GM21717 (cell line): ENCODE measurements around the gene CCL5.
"Not testable (repeated sequence)": the region's sequence is repeated elsewhere in the genome, so short reads cannot be mapped to it uniquely, and the experiment has no call there.

Experiments
- ATAC-seq: cut with Tn5 transposase; IDR thresholded peaks from one replicate; pipeline ENCODE4 v1.9.1; 2021; ENCODE audit warnings: mild to moderate bottlenecking, moderate library complexity; ENCODE audit not compliant: unreplicated experiment

Gene CCL5

DNA sequence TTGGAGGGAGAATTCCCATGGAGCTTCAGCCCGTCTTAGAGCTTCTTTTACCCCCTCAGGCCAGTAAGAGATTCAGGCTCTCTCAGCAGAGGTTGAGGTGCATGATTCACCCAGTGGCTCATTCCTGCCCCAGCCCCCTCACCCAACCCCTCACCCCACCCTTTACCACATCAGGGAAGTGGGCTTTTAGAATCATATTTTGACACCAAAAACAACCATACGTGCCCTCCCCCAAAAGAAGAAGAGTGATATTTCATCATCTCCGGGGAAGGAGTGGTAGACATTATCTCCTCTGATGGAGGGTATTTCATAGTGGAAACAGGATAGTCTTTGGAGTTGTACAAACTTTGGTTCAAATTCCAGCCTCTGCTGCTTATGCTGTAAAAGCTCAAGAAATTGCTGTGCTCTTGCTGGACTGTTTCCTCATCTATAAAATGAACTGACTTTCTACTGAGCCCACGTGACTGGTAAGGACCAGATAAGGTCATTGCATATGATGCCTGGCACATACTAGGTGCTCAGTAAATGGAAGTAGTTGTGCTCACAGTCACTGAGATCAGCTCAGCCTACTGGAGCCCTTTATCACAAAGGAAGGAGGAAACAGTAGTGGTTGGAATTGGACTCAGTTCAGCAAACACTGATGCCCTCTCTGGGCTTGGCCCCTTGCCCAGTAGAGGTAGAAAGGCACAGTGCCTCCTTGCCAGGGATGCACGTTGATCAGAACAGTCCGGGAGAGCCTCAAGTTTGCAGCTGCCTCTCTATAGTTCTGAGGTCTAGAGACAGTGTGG lies 18.3 kb upstream of the CCL5 start:
- ATAC-seq: no peak

DNA sequence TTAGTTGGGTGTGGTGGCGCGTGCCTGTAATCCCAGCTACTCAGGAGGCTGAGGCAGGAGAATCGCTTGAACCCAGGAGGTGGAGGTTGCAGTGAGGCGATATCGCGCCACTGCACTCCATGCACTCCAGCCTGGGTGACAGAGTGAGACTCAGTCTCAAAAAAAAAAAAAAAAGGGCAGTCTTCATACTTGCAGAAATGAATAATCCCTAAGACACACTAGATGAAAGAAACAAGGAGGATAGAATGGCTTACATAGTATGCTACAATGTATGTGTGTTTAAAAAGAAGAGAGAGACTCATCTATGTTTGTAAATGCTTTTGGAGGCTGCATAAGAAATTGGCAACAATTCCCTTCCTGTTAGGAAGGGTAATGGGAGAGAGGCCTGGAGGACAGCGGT lies 17.6 kb upstream of the CCL5 start:
- ATAC-seq: not testable (repeated sequence)

DNA sequence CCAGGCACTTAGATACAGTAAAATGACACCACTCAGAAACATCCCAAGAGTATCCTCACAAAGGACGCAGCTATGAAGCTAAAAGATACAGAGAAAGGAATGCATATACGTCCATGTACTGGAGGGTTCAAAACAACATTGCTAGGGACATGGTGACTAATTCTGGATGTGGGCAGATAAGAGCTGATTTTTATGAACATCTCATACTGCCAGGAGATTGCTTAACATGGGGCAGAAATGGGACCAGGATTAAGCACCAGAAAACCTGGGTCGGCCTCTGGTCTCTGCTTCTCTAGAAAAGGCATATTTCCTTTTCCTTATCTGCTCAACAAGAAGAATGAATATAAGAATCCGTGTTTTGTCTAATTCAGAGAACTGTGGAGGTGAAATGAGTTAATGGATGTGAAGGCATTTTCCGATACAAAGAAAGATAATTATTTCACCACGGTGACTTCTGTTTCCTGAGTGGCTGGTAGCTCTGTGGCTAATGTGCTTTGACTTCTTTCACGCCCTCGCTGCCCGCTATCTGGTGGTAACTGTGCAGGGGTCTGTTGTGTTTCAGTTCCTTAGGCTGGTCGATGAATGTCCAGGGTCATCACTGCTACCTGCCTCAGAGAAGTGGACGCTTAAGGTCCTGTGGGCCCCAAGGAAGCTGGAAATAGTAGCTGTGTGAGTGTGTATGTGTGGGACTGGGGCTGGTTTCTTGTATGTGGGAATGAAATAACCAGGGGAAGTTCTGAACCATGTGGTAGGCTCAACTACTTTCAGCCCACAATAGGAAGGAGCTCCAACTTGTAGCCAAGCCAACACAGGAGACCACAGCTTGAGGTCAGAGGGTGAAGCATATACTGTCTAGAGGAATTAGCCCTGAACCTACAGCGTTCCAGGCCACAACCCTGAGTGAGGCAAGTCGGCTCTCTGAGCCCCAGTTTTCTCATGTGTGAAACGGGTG lies 15.8 kb upstream of the CCL5 start:
- no peak for ATAC-seq

DNA sequence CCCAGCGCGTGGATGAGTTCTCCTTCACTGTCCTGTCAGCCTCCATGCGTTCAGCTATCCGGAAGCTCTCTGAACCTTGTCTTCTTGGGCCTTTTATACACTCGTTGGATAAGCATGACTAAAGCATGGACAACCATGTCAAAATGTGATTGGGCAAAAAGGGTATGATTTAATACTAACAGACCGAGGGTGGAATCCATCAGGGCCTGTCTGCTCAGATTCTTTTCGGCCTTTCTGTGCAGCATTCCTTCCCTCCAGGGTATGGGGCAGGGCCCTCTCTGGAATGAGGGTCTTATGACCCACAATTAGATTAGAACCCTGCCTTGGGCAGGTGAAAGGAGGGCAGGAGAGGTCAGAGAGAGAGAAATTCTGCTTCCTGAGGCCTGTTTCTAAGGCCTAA lies 14.0 kb upstream of the CCL5 start:
- no peak for ATAC-seq

DNA sequence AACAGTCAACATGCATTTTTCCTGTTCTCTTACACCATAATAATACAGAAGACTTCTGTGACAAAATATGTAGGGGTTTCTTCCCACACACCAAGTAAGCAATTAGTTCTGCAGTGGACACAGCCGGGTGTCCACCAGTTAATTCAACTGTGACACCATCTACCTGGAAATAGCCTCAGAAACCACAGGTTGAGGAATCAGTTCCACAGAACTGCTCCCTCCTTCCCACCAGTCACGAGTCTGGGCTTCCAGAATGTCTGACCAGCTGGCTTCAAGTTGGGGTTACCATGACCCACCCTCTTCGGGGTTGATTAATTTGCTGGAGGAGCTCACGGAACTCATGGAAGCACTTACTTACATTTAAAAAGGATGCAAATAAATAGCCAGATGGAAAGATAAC lies 13.6 kb upstream of the CCL5 start:
- no peak for ATAC-seq

DNA sequence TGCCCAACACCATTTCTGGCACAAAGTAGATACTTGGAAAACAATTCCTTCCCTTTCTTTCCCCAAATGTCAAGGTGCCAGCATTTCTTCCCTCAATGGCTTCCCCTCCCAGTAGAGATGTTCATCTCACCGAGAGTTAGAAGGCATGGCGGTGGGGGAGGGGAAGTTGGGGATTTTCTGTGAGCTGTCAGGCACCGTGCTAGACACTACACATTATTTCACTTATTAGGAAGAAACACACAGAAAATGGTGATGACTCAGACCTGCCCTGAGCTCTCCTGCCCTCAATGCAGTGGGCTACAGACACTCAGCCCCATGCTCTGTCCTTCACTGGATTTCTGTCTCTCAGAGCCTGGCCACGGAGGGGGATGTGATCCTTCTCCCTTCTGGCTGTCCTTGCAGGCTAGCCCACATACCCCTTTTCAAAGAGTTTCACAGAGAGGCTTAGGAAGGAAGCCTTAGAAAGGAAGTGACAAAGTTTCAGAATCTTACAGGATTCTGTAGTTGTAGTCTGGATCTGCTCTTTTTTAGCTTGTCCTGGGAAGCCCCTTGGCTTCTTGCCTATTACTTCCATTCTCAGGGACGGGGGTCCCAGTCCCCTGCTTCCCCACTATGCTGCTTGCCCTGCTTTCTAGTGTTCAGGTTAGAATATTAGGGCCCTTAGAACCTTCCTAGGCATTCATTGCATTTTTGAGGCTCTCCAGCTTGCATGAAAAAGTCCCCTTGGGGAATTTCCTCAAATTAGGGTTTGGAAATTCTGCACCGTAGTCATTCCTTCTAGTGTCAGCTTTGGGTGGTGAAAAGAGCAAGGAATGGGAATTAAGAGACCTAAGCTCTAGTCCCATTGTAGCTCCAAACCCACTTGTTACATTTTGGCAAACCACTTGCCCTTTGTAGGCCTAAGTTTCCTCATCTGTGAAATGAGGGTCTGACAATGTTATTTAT lies 12.2 kb upstream of the CCL5 start:
- no peak for ATAC-seq

DNA sequence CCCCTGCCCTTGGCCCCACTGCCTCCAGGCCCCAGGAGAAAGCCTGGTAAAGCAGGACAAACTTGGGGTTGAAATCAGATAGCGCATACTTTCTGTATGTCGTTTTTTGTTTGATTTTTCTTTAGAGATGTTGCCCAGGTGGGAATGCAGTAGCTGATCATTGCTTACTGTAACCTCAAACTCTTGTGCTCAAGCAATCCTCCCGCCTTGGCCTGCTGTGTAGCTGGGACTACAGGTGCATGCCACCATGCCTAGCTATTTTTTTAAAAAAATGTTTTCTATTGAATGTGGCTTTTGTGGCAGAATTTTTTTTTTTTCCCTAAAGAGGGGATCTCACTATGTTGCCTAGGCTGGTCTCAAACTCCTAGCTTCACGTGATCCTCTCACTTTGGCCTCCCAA lies 11.1 kb upstream of the CCL5 start:
- ATAC-seq: no peak

DNA sequence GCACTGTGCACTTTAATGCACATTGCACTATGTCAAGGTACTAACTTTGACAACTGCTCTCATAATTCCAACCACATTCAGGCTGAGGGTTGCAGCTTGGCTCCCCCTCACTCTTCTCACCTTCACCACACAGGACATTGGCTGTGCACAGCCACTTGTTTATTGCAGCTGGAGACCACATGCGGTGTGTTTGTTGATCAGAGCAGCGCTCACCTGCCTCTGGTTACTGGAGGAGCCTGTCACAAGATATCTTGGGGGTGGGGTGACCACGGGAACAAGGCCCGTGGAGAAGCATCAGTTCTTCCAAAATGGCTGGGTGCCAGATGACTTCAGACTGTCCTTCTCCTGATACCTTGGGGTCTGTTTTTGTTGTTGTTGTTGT lies 10.6 kb upstream of the CCL5 start:
- ATAC-seq: no peak

DNA sequence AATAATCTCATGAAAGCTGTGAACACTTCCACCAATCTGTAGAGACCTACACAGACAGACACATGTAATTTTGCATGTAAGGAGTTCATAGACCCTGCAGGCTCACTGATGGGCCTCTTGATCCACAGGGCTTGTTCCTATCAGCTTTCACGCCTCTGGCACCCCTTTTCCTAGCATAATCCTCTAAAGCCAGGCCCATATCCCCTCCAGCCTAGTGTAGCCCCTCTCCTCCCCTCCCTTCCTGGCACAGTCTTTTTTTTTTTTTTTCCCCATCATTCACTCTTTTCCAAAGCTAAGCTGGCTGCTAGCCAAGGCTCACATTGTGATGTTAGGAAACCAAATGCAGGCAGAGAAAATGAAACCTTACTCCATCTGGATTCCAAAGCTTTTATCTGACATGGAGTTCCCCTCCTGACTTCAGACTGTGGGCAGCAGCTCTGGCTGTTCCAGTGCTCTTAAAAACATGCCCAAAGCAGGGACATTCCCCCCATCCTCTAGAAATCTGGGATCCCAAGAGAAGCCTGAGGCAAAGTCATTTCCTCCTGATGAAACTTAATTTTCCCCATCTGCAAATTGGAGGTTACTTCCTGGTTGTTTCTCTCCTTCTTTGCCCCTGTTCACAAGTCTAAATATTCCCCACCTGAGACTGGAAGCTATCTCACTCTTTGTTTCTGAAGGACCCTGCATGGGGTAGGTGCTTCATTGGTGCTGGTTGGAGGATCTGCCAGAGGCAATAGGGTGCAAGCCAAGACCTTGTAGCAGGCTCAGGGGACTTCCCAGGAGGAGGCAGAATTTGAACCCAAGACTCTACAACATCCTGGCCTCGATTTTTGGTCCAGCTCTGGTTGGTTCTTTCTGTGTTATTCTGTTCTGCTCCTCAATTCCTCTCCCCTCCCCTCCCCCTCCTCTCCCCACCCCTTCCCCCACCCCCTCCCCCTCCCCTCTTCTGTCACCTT lies 9.9 kb upstream of the CCL5 start:
- no peak for ATAC-seq

DNA sequence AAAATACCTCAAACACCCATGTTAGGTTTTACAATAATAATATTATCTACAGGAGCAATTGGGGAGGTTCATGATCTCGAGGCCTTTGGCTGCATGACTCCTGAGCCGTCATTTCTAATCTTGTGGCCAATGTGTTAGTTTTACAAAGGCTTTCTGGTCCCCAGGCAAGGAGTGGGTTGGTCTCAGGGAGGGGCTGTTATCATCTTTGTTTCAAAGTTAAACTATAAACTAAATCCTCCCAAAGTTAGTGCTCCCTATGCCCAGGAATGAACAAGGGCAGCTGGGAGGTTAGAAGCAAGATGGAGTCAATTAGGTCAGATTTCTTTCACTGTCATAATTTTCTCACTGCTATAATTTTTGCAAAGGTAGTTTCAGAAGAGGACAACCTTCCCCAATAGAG lies 9.1 kb upstream of the CCL5 start:
- no peak for ATAC-seq

DNA sequence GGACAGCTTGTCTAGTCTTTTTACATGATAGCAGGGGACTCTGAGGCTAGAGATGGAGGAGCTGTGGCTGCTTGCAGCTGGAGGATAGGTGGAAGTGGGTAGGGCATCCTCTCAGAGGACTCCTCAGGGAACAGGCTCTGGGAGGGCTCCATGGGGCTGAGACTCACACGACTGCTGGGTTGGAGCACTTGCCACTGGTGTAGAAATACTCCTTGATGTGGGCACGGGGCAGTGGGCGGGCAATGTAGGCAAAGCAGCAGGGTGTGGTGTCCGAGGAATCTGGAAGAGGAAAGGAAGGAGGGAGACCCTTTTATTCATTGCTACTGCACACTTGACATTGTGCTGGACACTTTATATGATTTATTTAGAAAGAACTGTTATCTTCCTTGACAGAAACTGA lies 1.8 kb downstream of the CCL5 start:
- no peak for ATAC-seq

DNA sequence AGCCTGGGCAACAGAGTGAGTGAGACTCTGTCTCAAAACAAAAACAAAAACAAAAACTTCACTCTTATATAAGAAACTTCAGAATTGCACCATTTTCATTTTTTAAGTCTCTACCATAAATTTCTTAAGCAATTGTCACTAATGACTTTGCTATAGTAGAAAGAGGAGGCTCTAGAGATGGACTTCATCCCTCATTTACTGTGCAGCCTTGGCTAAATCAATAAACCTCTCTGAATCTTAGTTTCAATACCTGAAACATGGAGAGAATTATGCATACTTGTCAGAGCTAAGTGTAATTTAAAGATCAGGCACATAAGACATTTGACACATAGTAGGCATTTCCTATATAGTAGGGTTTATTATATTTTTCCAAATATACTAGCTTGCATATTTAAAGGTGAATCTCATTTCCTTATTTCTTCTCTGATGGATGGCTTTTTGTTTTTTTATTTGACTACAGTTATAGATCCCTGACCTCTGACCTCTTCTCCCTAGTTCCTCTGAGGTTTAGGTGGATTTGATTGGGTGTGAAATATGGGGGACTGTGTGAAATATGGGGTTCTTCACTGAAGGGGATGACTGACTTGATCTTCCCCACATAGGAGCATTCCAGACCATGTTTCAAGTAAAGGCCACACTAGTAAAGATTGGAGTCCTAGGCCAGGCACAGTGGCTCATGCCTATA lies 2.7 kb downstream of the CCL5 start:
- no peak for ATAC-seq

DNA sequence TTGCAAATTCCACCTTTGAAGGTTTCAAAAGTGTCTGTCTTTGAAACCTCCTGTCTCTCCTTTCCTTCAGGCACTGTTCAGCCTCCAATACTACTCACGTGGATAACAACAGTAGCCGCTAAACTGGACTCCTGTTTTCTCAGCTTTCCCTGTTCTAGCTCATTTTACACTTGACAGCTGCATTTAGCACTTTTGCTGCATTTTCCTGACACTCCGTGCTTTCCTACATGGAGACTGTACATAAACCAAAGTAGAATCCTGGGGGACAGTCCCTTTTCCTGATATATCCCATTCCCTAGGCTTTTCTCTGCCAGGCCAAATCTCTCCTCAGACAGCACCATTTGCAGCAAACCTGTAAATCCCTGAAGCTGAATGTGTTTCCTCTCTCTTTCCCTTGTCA lies 3.6 kb downstream of the CCL5 start:
- no peak for ATAC-seq

DNA sequence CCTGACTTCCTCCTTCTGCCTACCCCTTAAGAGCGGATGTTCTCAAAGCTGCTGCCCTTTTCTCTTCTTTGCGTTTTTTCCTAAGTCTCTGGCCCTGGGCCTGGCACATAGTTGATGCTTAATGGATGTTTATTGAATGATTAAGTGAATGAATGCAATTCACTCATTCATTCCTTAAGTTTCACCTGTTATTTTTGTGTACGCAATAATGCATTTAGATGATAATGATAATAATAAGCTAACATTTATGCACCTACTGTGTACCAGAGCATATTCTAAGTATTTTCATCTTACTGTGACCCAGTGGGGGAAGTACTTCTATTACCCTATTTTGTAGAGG lies 4.4 kb downstream of the CCL5 start:
- no peak for ATAC-seq

DNA sequence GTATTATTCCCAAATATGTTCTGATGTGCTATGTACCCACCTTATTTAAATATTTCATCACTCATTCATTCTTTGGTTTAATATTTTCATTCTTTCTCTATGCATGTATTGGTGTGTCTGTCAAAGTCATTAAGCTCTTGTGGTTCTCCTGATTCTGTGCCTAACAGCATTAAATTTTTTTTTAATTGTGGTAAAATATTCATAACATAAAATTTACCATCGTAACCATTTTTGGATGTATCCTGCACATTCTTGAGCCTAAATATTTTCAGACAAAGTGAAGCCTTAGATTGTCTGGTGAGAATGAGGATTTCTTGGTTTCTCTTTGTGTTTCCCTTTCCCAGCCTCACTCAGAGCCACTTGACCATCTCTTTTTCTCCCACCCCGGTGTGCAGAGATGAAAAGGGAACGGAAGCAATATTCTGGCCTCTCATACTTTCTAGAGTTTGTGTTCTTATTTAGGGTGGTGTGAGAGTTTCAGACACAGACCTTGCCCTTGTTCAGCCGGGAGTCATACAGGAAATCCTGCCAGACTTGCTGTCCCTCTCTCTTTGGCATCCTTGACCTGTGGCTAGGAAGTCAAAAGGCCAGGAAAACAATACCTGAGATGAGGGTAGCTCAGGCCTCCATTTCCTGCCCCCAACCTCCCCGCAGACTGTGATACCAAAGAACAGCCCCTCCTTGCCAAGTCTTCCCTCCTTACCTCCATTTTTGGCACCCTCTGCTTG lies 4.9 kb downstream of the CCL5 start:
- ATAC-seq: no peak

DNA sequence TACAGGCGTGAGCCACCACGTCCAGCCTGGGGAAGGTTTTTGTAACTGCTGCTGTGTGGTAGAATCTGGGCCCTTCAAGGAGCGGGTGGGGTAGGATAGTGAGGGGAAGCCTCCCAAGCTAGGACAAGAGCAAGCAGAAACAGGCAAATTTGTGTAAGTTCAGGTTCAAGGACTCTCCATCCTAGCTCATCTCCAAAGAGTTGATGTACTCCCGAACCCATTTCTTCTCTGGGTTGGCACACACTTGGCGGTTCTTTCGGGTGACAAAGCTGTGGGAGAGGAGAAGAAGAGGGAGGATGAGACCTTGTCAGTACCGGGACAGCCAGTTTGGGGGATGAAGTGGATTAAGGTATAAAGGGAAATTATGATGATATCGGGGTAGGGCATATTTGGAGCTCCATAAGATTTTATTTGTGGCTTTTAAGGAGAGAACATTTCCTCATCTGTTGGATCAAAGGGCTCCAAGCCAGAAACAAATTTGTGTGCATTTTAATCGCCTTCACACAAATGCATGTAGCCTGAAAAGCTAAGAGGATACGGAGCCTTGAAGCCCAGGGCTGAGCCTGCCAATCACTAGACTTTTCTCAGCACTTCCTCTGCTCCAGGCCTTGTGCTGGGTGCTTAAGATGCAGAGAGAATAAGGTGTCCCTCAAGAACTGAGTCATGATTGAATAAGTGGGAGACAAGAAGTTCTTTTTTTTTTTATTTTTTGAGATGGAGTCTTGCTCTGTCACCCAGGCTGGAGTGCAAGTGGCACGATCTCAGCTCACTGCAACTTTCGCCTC lies 7.8 kb downstream of the CCL5 start:
- no peak for ATAC-seq

DNA sequence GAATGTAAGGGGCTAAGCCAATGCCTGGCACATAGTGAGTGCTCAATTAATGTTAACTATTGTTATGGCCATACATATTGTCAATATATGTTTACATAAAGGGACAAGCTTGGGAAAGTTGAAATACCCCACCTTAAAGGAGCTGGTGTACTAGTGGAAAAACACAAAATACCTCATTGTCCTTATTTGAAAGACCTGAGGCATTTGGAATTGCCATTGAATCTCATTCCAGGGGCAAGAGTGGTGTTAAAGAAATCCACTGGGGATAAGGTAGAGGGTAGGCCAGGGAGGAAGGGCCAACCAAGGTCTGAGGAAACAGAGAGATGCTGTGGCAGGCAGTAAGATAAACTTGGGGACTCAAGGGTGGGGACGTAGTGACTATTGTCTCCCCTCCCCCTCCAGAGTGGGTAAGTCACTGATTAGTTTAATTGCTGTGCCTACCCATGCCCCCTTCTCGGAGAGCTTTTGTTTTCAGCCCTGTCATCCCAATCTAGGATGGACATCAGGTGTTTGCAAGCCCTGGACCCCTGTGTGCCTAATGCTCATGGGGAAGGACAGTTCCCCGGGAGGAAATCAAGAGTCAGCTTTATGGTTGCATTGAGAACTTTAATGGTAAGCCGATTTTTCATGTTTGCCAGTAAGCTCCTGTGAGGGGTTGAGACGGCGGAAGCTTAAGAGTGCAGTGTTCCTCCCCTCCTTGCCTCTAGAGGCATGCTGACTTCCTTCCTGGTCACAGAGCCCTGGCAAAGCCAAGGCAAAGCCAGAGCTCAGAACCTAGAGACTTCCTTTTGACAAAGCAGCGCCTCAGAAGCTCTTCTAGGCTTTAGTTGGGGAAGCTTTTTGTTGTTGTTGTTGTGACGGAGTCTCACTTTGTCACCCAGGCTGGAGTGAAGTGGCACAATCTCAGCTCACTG lies 9.0 kb downstream of the CCL5 start:
- no peak for ATAC-seq
